Mucosa of descending colon (tissue), 3 donors: ENCODE measurements around the gene PDE3B. TPM values are rescaled to one million over a fixed set of nuclear protein-coding genes. Genes with fewer than 3 reads are reported as not detected.
"Not testable (repeated sequence)": the region's sequence is repeated elsewhere in the genome, so short reads cannot be mapped to it uniquely, and the experiment has no call there.

ENCODE experiments used
- ATAC-seq: fragments of 200-7000 bp; cut with Tn5 transposase; one replicate; pipeline ENCODE4 v1.9.1; 2020; ENCODE audit warnings: mild to moderate bottlenecking, moderate library complexity
- DNase-seq, 3 donors: peaks; one replicate each; pipeline ENCODE4 v3.0.0-alpha.2; 2020
- H3K36me3 ChIP-seq: fragments of 200-600 bp; one replicate; pipeline ENCODE4 v1.8.0; 2021; ENCODE audit warnings: low read depth, mild to moderate bottlenecking
- H3K4me1 ChIP-seq: fragments of 200-600 bp; one replicate; pipeline ENCODE4 v1.8.0; 2021; ENCODE audit warnings: low read depth, mild to moderate bottlenecking
- H3K4me3 ChIP-seq: fragments of 200-600 bp; one replicate; pipeline ENCODE4 v1.8.0; 2021; ENCODE audit warnings: mild to moderate bottlenecking
- H3K9me3 ChIP-seq: fragments of 200-600 bp; one replicate; pipeline ENCODE4 v1.8.0; 2021; ENCODE audit warnings: mild to moderate bottlenecking
- intact Hi-C, 2 donors: fragments of 100-400 bp; cut with DNase I in 1 of 2; cut with micrococcal nuclease in 1 of 2; formaldehyde crosslinking; loops; one replicate each; pipeline versions ENCODE4 v1.11.0 to v1.11.1; 2022; cut with DNase I, micrococcal nuclease
- total RNA-seq, 3 donors: library from RNA; stranded (reverse); fragmentation: NEBNext Ultra II Directional in 2 of 3; extraction: Animal tissue kit (Norgen Biotek cat#: 25700) in 2 of 3; gene quantifications; one replicate each; pipeline versions ENCODE4 v1.2.1 to v1.2.4, GENCODE V29; 2021 to 2023
- TF ChIP-seq, protein P1 (sequence below): fragments of 200-600 bp; IDR thresholded peaks from one replicate; pipeline ENCODE4 v1.8.0; 2022; ENCODE audit warnings: antibody characterized with exemption, mild to moderate bottlenecking
- donor health status: DM: no; HTN: no; CAD: no; lungs with moderate emphysema.
- donor health status: DM: no; HTN: no; CAD: no.
- donor health status: DM: no; HTN: yes; CAD: no.

The PDE3B gene
- total RNA-seq, 3 donors from 2014 or later = 22.4 to 47.0 (median 25.9) TPM

DNA sequence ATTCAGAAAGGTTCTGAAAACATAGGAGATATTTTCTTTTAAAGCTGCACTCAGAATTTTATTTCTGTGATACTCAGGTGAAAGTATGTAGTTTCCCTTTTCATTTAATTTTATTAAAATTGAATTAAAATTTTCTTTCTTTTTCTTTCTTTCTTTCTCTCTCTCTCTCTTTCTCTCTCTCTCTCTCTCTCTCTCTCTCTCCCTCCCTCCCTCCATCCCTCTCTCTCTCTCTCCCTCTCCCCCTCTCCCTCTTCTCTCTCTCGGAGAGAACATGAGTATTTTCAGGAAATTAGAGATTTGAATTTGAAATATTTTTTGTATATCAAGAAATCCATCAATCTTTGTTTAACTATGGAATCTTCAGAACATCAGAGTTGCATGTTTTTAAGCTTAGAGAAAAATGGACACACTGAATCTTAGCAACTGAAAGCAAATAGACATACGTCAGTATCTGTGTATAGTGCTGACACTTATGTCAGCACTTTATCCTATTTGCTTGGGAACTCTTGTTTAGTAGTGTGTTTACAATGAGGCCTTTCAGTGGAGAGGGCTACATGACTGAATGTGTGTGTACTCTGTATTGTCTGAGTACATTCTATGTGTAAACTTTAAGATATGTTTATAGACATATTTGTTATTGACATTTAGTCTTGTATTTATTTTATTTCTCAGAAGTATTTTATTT, 44.5 kb downstream of the PDE3B start:
- H3K9me3 ChIP-seq = peaks cover 3% of the 10 kb centered on the region
- intact Hi-C loops = no loop called here
- H3K4me3 ChIP-seq = no peak overlapping the region
- TF ChIP-seq, protein P1, sequence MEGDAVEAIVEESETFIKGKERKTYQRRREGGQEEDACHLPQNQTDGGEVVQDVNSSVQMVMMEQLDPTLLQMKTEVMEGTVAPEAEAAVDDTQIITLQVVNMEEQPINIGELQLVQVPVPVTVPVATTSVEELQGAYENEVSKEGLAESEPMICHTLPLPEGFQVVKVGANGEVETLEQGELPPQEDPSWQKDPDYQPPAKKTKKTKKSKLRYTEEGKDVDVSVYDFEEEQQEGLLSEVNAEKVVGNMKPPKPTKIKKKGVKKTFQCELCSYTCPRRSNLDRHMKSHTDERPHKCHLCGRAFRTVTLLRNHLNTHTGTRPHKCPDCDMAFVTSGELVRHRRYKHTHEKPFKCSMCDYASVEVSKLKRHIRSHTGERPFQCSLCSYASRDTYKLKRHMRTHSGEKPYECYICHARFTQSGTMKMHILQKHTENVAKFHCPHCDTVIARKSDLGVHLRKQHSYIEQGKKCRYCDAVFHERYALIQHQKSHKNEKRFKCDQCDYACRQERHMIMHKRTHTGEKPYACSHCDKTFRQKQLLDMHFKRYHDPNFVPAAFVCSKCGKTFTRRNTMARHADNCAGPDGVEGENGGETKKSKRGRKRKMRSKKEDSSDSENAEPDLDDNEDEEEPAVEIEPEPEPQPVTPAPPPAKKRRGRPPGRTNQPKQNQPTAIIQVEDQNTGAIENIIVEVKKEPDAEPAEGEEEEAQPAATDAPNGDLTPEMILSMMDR = no peak
- no peaks in the 10 kb centered on the region for H3K36me3 ChIP-seq
- ATAC-seq = peak; percentile 31
- DNase-seq = no peak
- H3K4me1 ChIP-seq = no peaks in the 10 kb centered on the region

DNA sequence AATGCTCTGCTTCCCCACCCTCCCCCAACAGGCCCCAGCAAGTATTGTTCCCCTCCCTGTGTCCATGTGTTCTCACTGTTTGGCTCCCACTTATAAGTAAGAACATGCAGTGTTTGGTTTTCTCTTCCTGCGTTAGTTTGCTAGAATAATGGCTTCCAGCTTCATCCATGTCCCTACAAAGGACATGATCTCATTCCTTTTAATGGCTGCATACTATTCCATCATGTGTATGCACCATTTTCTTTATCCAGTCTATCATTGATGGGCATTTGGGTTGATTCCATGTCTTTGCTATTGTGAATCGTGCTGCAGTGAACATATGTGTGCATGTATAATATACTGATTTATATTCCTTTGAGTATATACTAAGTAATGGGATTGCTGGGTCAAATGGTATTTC, 52.1 kb downstream of the PDE3B start:
- DNase-seq, ATAC-seq, H3K4me1 ChIP-seq, intact Hi-C loops, H3K4me3 ChIP-seq, H3K36me3 ChIP-seq: not testable (repeated sequence)
- H3K9me3 ChIP-seq = peaks cover 14% of the 10 kb centered on the region

DNA sequence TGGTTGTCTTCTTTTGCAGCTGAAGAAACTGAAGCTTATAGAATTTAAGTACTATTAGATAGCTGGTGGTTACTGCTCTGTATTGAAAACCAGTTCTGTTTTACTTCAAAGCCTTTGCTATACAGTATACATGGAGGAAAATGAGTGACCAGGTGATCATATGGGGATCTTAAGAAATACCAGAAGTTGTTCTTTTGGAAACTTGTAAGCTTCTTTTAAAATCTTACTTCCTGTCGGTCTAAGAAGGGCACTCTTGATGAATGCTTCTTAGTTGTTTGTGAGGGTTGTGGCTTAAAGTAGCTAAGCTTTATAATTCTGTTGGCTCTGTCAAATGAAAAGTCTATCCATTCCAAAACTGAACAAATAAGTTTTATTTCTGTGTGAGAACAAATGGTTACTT, 55.2 kb downstream of the PDE3B start:
- H3K9me3 ChIP-seq = peaks cover 8% of the 10 kb centered on the region
- ATAC-seq (no peak), DNase-seq (no peak)
- H3K4me3 ChIP-seq = no peak overlapping the region
- H3K36me3 ChIP-seq = no peaks in the 10 kb centered on the region
- intact Hi-C loops = no loop called here
- TF ChIP-seq, protein P1 = no peak
- H3K4me1 ChIP-seq = no peaks in the 10 kb centered on the region

DNA sequence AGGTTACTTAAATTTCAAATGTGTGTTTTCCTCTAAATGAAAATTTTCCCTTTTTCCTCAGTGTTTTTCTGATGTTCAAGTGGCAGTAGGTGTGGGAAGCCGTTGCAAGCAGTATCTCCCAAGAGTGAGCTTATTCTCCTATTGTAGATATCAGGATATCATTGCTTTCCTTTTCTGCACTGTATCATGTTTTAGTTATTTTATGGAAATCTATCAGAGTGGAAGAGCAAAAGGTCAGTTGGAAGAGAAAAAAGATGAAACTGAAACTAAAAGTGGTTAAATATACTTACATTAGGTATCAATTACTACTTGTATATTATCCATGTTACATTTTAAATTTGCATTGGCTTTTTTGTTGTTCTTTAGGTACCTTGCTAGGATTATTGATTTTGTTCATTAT, 57.0 kb downstream of the PDE3B start:
- ATAC-seq (no peak), DNase-seq (no peak)
- no peak overlapping the region for H3K4me3 ChIP-seq

DNA sequence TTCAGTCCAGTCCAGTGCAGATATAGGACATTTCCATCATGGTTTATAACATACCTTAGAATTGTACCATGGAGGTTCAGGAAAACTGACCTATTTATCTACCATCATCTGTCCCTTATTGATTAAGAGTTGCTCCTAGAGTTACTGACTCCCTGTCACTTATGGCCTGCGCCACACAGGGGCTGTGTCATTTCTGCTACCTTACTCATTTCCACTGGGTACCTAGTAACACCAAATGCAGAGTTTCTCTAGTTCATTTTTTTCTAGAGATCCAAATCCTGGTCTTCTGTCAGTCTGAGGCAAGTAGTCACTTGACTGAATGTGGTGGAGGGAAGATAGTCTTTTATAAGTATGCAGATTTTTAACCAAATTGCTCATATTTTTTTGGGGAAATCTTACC, 59.2 kb downstream of the PDE3B start:
- Histone ChIP-seq H3K4me1 (no peaks in the 10 kb centered on the region), H3K4me3 (no peak overlapping the region), H3K9me3 (peaks cover 20% of the 10 kb centered on the region), H3K36me3 (no peaks in the 10 kb centered on the region)
- TF ChIP-seq, protein P1 = no peak
- intact Hi-C loops = no loop called here
- no peak for ATAC-seq
- DNase-seq = no peak

More for the DNA sequence above, 57.0 kb downstream of the PDE3B start:
- no peaks in the 10 kb centered on the region for H3K4me1 ChIP-seq
- intact Hi-C loops = no loop called here
- no peaks in the 10 kb centered on the region for H3K36me3 ChIP-seq
- peaks cover 13% of the 10 kb centered on the region for H3K9me3 ChIP-seq
- TF ChIP-seq, protein P1 = no peak

DNA sequence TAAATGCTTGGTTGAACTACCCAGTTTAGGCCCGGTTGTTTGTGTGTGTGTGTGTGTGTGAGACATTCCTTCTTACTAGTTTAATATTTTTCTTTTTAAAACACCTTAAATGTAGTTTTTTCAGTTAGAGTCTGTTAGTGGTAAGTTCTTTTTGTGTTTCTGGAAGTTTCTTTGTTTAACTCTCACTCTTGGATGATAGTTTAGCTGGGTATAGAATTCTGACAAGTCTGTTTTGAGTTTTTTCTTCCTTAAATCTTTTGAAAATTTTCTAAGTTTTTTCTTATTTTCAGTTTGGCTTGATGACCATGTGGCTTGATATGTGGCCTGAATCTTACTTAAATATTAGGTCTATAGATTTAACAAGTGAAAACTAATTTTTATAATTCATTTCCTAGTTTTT, 60.1 kb downstream of the PDE3B start:
- H3K4me1 ChIP-seq = no peaks in the 10 kb centered on the region
- ATAC-seq (no peak), DNase-seq (no peak)
- peaks cover 26% of the 10 kb centered on the region for H3K9me3 ChIP-seq
- intact Hi-C loops = no loop called here
- no peak overlapping the region for H3K4me3 ChIP-seq
- TF ChIP-seq, protein P1 = no peak
- H3K36me3 ChIP-seq = no peaks in the 10 kb centered on the region
